ENCODE data around the gene RFESD. TPM values are rescaled to one million over a fixed set of nuclear protein-coding genes. Genes with fewer than 3 reads are reported as not detected.
A peak's percentile ranks its signal among the peaks of the same experiment; 100 is the strongest.

The RFESD gene
- total and polyA plus RNA-seq, 5 experiments from 2014 or later: 5.6 to 13.4 (median 9.3) TPM

DNA sequence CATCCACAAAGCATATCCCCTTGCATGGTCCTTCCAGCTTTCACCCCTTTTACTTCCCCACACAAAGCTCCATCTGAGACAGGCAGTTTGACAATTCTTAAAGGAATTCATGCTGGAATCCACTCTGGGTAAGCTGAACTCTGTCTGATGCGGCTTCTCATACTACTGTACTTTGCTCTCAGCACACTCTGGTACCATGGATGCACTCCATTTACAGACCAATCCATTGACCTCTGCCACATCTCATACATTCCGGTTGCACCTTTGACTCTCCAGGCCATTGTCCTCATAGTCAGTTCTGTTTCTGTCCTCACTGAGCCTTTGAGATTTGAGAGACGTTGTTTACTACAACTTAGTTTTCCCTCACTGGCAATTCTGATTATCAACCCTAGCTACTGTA lies 24.0 kb downstream of the RFESD start:
- POLR2A ChIA-PET: interaction anchor here (0.6 kb wide), 1 partner anchor 25 kb away, joined by 3 read pairs; no protein-coding TSS in a partner anchor
- DNase-seq: no peak
- no peaks in the 10 kb centered on the region for H3K36me3 Mint-ChIP-seq
- H3K9me3 Mint-ChIP-seq: no peaks in the 10 kb centered on the region
- no peaks in the 10 kb centered on the region for H3K4me1 Mint-ChIP-seq
- peaks cover 0 to 8% (median 2%) of the 10 kb centered on the region in 5 donors for H3K27me3 Mint-ChIP-seq
- H3K27ac Mint-ChIP-seq: no peak overlapping the region
- no peak overlapping the region for H3K4me3 Mint-ChIP-seq
- ATAC-seq: no peak

DNA sequence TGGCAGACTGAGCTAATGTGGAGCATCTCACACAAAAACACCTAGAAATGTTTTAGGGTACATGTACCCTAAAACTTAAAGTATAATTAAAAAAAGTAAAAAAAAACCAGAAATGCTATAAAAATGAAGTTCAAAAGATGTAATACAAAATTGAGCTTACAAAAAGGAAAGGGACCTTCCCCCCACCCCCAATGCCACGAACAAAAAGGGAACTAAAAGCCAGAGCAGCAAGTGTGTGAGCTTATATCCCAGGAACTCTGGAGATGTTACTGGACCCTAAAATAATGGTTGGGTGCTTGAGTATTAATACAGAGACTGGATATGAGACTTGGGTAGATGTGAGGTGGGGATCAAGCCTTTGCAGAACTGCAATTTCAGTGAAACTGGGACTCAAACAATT lies 25.2 kb downstream of the RFESD start:
- ATAC-seq (no peak), DNase-seq (no peak)
- H3K4me3 Mint-ChIP-seq: no peak overlapping the region
- peaks cover 0 to 15% (median 7%) of the 10 kb centered on the region in 5 donors for H3K27me3 Mint-ChIP-seq
- POLR2A ChIA-PET: no interaction called here
- no peaks in the 10 kb centered on the region for H3K9me3 Mint-ChIP-seq
- no peaks in the 10 kb centered on the region for H3K4me1 Mint-ChIP-seq
- H3K36me3 Mint-ChIP-seq: no peaks in the 10 kb centered on the region
- H3K27ac Mint-ChIP-seq: no peak overlapping the region

DNA sequence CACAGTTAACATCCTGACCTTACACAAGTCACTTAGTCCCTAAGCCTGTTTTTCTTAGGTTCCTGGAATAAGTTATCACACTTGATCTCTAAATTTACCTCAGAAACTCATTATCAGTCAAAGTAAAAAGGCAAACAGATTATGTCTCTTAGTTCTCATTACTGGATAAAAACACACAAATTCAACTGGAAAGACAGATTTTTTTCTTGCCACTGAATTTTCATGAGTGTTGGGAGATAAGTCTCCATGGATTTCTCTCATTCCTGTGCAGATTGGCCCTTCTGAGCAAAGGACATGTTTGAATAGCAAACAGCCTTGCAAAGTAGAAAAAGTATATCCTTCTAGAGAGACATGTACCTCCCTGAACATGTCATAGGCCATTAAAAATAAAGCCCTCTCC lies 26.1 kb downstream of the RFESD start:
- no peak overlapping the region for H3K4me3 Mint-ChIP-seq
- H3K36me3 Mint-ChIP-seq: no peaks in the 10 kb centered on the region
- DNase-seq (no peak), ATAC-seq (no peak)
- no peaks in the 10 kb centered on the region for H3K4me1 Mint-ChIP-seq
- peaks cover 2 to 17% (median 9%) of the 10 kb centered on the region in 5 donors for H3K27me3 Mint-ChIP-seq
- H3K9me3 Mint-ChIP-seq: no peaks in the 10 kb centered on the region
- H3K27ac Mint-ChIP-seq: no peak overlapping the region
- POLR2A ChIA-PET: no interaction called here

DNA sequence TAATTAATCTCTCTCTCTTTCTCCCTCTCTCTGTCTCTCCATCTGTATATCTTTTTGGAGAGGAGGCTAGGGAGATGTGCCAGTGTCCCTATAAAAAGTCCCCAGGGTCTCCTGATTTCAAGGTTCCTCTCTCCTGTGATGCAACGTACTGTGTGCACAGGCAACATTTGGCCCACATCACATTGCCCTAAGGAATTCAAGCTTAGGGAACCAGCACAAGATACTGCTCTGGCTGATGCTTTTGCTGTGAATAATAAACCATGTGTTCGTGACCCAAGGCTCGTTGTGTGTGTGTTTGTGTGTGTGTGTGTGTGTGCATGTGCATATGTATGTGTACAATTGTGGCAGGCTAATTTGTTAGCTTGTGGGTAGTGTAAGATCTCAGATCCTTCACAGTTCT lies 26.5 kb downstream of the RFESD start:
- H3K27me3 Mint-ChIP-seq: peaks cover 2 to 17% (median 8%) of the 10 kb centered on the region in 5 donors
- H3K36me3 Mint-ChIP-seq: no peaks in the 10 kb centered on the region
- no peak overlapping the region for H3K27ac Mint-ChIP-seq
- DNase-seq (no peak), ATAC-seq (no peak)
- no peaks in the 10 kb centered on the region for H3K9me3 Mint-ChIP-seq
- no peak overlapping the region for H3K4me3 Mint-ChIP-seq
- POLR2A ChIA-PET: no interaction called here
- no peaks in the 10 kb centered on the region for H3K4me1 Mint-ChIP-seq

DNA sequence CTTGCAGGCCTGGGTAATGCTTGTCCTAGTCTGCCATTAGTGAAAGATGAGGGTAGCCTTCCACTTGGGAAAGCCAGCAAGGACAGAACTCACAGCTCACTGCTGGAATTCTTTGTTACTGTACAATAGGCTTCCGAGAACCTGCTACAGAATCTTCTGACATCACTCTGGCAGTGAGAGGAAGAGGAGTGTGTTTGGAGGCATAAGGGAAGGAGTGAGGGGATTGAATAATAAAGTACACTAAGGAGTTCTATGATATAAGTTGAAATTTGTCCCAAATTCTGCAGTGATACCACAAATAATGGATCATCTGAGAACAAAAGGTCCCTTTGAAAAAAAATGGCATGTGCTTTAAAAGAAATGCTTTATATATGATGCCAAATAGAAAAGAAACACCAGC lies 36.3 kb downstream of the RFESD start, which contains the start of gene SPATA9:
TSS of gene SPATA9 (minus strand) at position 101 of the 400 bp plus-strand sequence. CDS start 137 bp downstream, outside the sequence.
- peak within 1 kb of the TSS in 1 of 10 donors; percentile 57 for H3K27ac Mint-ChIP-seq
- H3K4me3 Mint-ChIP-seq: no peak within 1 kb of the TSS
- peaks cover 0 to 2% (median 0%) of the 10 kb centered on the region in 9 donors for H3K9me3 Mint-ChIP-seq
- H3K4me1 Mint-ChIP-seq: no peaks in the 10 kb centered on the region
- no peaks in the 10 kb centered on the region for H3K36me3 Mint-ChIP-seq
- no peak for DNase-seq
- ATAC-seq: no peak
- POLR2A ChIA-PET: no interaction called here
- H3K27me3 Mint-ChIP-seq: peaks cover 11 to 21% (median 13%) of the 10 kb centered on the region in 5 donors

DNA sequence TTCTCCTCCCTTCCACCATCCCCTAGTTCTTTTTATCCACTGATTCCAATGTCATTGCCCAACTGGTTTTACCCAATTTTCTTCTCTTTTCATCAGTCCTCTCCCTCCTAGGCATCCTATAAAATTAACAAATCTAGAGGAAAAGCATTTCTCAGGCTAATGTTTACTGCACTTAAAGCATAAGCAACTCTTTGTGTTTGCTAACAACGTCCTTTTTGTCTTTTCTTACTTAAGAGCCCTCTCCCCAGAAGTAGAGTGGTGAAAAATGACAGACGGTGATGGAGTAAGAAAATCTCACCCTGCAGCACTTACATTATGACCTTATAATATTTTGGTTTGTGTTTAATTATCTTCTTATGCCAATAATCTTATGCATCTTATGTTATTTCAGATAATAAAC lies 37.8 kb downstream of the RFESD start:
- H3K4me3 Mint-ChIP-seq: no peak overlapping the region
- no peak overlapping the region for H3K27ac Mint-ChIP-seq
- no peaks in the 10 kb centered on the region for H3K4me1 Mint-ChIP-seq
- POLR2A ChIA-PET: no interaction called here
- no peak for ATAC-seq
- peaks cover 0 to 4% (median 0%) of the 10 kb centered on the region in 9 donors for H3K9me3 Mint-ChIP-seq
- H3K27me3 Mint-ChIP-seq: peaks cover 10 to 19% (median 13%) of the 10 kb centered on the region in 5 donors
- no peak for DNase-seq
- H3K36me3 Mint-ChIP-seq: no peaks in the 10 kb centered on the region

DNA sequence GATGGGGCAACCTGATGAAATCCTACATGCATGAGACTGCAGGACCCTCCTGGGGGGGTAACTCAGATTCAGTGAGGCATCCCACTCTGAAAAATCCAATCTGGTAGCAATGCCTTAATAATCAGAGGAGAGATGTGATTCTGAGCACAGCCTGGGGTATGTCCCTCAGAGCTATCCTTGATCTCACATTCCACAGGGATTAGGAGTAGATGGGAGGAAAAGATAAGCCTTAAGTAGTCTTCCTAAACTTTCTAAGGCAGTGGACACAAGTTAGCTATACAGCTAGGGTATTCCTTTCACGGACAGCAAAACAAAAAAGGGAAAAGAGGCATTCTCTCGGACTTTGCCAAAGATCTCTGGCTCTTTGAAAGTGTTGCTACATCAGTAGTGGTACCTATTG lies 40.1 kb downstream of the RFESD start:
- no peaks in the 10 kb centered on the region for H3K36me3 Mint-ChIP-seq
- H3K4me1 Mint-ChIP-seq: no peaks in the 10 kb centered on the region
- H3K27me3 Mint-ChIP-seq: peaks cover 6 to 11% (median 8%) of the 10 kb centered on the region in 5 donors
- POLR2A ChIA-PET: no interaction called here
- ATAC-seq (no peak), DNase-seq (no peak)
- H3K4me3 Mint-ChIP-seq: no peak overlapping the region
- no peak overlapping the region for H3K27ac Mint-ChIP-seq
- H3K9me3 Mint-ChIP-seq: peaks cover 0 to 8% (median 0%) of the 10 kb centered on the region in 9 donors

DNA sequence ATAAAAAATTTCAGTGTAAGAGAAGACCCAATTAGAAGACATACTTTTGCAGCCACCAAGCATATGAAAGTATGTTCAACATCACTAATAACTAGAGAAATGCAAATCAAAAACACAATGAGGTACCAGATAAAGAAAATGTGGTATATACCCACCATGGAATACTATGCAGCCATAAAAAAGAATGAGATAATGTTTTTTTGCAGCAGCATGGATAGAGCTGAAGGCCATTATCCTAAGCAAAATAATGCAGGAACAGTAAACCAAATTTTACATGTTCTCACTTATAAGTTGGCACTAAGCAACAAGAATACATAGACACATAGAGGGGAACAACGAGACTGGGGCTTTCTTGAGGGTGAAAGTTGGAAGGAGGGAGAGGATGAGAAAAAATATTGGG lies 43.1 kb downstream of the RFESD start:
- no peak overlapping the region for H3K4me3 Mint-ChIP-seq
- H3K36me3 Mint-ChIP-seq: no peaks in the 10 kb centered on the region
- no peak for ATAC-seq
- POLR2A ChIA-PET: no interaction called here
- H3K27me3 Mint-ChIP-seq: peaks cover 0 to 5% (median 2%) of the 10 kb centered on the region in 5 donors
- H3K27ac Mint-ChIP-seq: no peak overlapping the region
- H3K4me1 Mint-ChIP-seq: no peaks in the 10 kb centered on the region
- no peak for DNase-seq
- peaks cover 0 to 8% (median 0%) of the 10 kb centered on the region in 9 donors for H3K9me3 Mint-ChIP-seq

DNA sequence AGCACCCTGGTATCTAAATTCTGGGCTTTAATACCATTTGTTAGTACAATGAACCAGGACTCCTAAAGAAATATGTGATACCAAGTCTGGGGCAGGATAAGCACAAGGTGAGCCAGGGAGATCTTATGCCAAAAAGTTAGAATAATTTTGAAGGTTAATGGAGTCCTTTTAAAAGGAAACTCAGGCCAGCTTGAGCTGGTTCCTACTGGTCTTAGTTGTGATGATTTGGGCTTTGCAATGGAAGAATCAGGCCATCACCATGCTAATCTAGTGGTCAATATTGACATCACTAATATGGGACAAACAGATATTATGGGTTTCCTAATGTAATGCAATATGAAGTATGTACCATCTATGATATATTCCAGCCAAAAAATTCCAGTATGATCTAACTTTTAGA lies 43.8 kb downstream of the RFESD start:
- POLR2A ChIA-PET: no interaction called here
- no peaks in the 10 kb centered on the region for H3K4me1 Mint-ChIP-seq

DNA sequence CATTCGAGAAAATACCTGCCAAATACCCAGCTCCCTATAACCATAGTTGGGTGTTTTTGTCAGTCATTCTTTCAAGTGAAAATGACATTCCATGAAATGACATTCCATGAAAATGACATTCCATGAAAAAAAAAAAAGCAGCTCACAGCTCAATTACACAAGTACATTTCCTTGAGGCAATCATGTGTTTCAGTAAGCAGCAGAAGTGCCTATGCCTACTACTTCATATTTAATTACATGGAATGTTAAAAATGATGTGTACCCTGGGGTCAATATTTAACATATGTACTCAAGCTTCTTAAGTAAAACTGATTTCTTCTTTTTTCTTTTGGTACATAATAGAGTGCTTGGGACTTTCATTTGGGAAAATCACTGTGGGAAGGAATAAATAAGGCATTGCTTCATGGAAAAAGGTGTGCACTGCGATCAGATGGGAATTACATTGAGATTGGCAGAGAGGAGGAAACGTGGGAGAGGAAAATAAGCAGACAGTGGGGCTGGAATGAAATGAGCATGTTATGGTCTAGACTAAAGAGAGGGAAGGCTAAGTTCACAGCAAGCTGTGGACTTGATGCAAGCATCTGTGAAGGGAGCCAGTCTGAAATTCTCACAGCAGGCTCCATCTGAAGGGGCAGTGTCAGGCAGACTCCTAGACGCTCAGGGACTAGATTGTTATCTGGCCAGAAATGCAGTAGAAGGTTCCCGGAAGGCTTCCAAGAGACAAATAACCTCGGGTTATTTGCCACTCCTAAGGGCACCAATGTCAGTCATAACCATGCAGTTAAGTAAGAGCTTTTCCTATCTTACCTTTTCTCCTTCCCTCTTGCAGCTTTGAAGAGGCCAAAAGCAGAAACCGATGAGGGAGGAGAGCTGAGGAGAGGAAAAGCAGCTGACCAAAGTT lies 51.5 kb downstream of the RFESD start:
- H3K36me3 Mint-ChIP-seq: no peaks in the 10 kb centered on the region
- H3K9me3 Mint-ChIP-seq: no peaks in the 10 kb centered on the region
- ATAC-seq (no peak), DNase-seq (no peak)
- H3K4me3 Mint-ChIP-seq: no peak overlapping the region
- H3K4me1 Mint-ChIP-seq: no peaks in the 10 kb centered on the region
- no peak overlapping the region for H3K27ac Mint-ChIP-seq
- POLR2A ChIA-PET: no interaction called here
- H3K27me3 Mint-ChIP-seq: peaks cover 7 to 14% (median 10%) of the 10 kb centered on the region in 5 donors

More for the DNA sequence above, 43.8 kb downstream of the RFESD start:
- DNase-seq (no peak), ATAC-seq (no peak)
- peaks cover 0 to 3% (median 0%) of the 10 kb centered on the region in 5 donors for H3K27me3 Mint-ChIP-seq
- H3K36me3 Mint-ChIP-seq: no peaks in the 10 kb centered on the region
- H3K27ac Mint-ChIP-seq: no peak overlapping the region
- H3K4me3 Mint-ChIP-seq: no peak overlapping the region
- peaks cover 0 to 8% (median 0%) of the 10 kb centered on the region in 9 donors for H3K9me3 Mint-ChIP-seq

DNA sequence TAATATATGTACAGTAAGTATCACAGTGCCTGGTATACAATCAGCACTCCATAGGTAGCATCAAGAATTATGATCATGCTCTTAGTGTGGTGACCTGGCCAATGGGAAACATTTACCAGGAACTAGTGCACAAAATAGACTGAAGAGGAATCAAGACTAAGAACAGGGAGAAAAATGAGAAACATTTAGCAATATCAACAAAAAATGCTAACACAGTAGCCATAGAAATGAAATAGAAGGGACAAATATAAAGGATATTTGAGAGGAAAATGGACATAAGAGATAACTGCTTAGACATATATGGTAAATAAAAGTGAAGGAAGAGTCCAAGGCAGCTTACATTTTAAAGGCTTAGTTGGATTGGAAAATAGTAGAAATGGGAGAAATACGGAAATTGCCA lies 52.8 kb downstream of the RFESD start:
- ATAC-seq: no peak
- Mint-ChIP-seq H3K4me3 (no peak overlapping the region), H3K27me3 (peaks cover 6 to 14% (median 9%) of the 10 kb centered on the region in 5 donors), H3K36me3 (no peaks in the 10 kb centered on the region), H3K27ac (no peak overlapping the region), H3K4me1 (no peaks in the 10 kb centered on the region), H3K9me3 (no peaks in the 10 kb centered on the region)
- DNase-seq: no peak
- POLR2A ChIA-PET: no interaction called here

DNA sequence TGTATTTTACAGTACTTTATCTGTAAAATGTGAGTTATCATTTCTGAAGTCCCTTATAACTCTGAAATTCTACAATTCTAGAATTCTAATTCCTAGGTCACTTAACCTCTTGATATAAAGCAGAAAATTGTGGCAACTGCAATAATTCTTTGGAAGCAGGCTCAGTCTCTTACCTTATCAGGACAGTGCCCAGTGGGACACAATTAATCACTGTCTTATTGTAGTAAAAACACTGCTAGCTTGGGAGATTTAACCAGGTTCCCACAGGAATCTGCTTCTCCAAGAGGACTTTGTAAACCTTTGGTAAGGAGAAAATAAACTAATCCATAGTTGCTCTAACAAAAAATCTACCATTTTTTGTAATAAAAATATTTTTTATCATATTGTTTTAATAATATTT lies 54.5 kb downstream of the RFESD start:
- peaks cover 6 to 11% (median 9%) of the 10 kb centered on the region in 5 donors for H3K27me3 Mint-ChIP-seq
- H3K9me3 Mint-ChIP-seq: no peaks in the 10 kb centered on the region
- no peaks in the 10 kb centered on the region for H3K4me1 Mint-ChIP-seq
- ATAC-seq (no peak), DNase-seq (no peak)
- no peaks in the 10 kb centered on the region for H3K36me3 Mint-ChIP-seq
- POLR2A ChIA-PET: no interaction called here
- H3K4me3 Mint-ChIP-seq: no peak overlapping the region
- no peak overlapping the region for H3K27ac Mint-ChIP-seq

DNA sequence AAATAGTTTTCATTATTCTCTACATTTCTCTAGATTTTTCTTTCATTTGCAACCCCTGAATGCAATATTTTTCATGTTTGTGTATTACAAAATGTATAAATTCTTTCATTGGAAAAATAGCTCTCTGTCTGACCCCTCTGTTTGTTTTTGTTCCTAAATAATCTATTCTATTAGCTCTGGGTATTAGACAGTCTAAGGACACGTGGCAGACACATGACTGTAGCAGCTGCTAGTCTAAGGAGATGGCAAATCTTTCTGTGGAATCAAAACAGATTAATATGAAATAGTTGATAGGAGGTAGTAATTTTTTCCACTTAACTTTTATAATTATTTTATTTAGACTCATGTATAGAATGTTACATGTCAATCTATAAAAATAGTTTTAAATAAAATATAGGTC lies 57.6 kb downstream of the RFESD start:
- no peak overlapping the region for H3K4me3 Mint-ChIP-seq
- H3K9me3 Mint-ChIP-seq: no peaks in the 10 kb centered on the region
- DNase-seq (no peak), ATAC-seq (no peak)
- H3K4me1 Mint-ChIP-seq: no peaks in the 10 kb centered on the region
- H3K27me3 Mint-ChIP-seq: peaks cover 0 to 6% (median 4%) of the 10 kb centered on the region in 5 donors
- H3K36me3 Mint-ChIP-seq: no peaks in the 10 kb centered on the region
- no peak overlapping the region for H3K27ac Mint-ChIP-seq
- POLR2A ChIA-PET: no interaction called here
